Stimulated activated CD4-positive, alpha-beta T cell treated with anti-CD3 and anti-CD28 coated beads, Interleukin-4, amount 100 ng/mL, for 24 hours (primary cell): ENCODE data around the gene TMCO2.

Experiments used
- DNase-seq: peaks from one replicate; pipeline ENCODE4 v3.0.0-alpha.2; 2020

TMCO2 gene

GRCh38 chr1:40258445-40258769 is 10.7 kb downstream of the TMCO2 start:
- no peak for DNase-seq

- peak; percentile 30 for DNase-seq
These were observed 16.6 kb downstream of the TMCO2 start for GRCh38 chr1:40264354-40264781.

- DNase-seq: no peak
These were observed 17.6 kb downstream of the TMCO2 start for GRCh38 chr1:40265298-40265697.

GRCh38 chr1:40265919-40266318 is 18.2 kb downstream of the TMCO2 start:
- DNase-seq: no peak

GRCh38 chr1:40266786-40267535 is 19.2 kb downstream of the TMCO2 start:
- no peak for DNase-seq

GRCh38 chr1:40267767-40268187 is 20.0 kb downstream of the TMCO2 start:
- DNase-seq: no peak

GRCh38 chr1:40268211-40268610 is 20.5 kb downstream of the TMCO2 start:
- DNase-seq: no peak

GRCh38 chr1:40270152-40270834 is 22.6 kb downstream of the TMCO2 start:
- DNase-seq: no peak

- DNase-seq: no peak
These were observed 25.0 kb downstream of the TMCO2 start for GRCh38 chr1:40272653-40273213.

- no peak for DNase-seq
These were observed 25.9 kb downstream of the TMCO2 start for GRCh38 chr1:40273547-40274166.

GRCh38 chr1:40274331-40274730 is 26.6 kb downstream of the TMCO2 start:
- DNase-seq: no peak

- DNase-seq: no peak
These were observed 28.4 kb downstream of the TMCO2 start for GRCh38 chr1:40276122-40276521.

- no peak for DNase-seq
These were observed 34.1 kb downstream of the TMCO2 start for GRCh38 chr1:40281853-40282252.

- no peak for DNase-seq
These were observed 43.6 kb downstream of the TMCO2 start for GRCh38 chr1:40291293-40291692.

- DNase-seq: no peak
These were observed 51.9 kb downstream of the TMCO2 start for GRCh38 chr1:40299366-40300248.

- no peak for DNase-seq
These were observed 52.5 kb downstream of the TMCO2 start for GRCh38 chr1:40300249-40300567.

GRCh38 chr1:40300651-40301050 is 52.9 kb downstream of the TMCO2 start:
- DNase-seq: no peak

- DNase-seq: no peak
These were observed 53.3 kb downstream of the TMCO2 start for GRCh38 chr1:40301066-40301465.
